Heart left ventricle (tissue), 13 donors: ENCODE results near the gene SEC31A.

Experiments used
- POLR2A ChIP-seq, 2 donors: fragments of 450-650 bp; IDR thresholded peaks; one replicate each; pipeline ENCODE4 v1.6.1; 2017; ENCODE audit warnings: antibody characterized with exemption in 2 of 2, mild to moderate bottlenecking in 2 of 2, moderate library complexity in 2 of 2
- TF ChIP-seq, protein P1 (sequence below), 12 donors: fragments of 200-600 bp; sonication (generic) in 4 of 12; IDR thresholded peaks; one replicate each; pipeline versions ENCODE4 v1.5.0 to v1.8.0; 2018 to 2022; ENCODE audit warnings: antibody characterized with exemption in 12 of 12, mild to moderate bottlenecking in 5 of 12
- donor health status: ischemic (EF 13 %, LVEDD 7.1; RV severe dilation, severe dysfunction).
- donor health status: DM: no; HTN: yes; CAD: no.
- donor health status: DM: no; HTN: no; CAD: no.
- donor health status: ischemic (EF 25% LVEDD 6.9; RV normal size, moderate dysfunction).
- donor health status: ischemic (EF 25% LVEDD 5.7; RV mildly dilated, moderate dysfunction).
- donor health status: ischemic (EF 35%, LVEDD 5.7; RV mildly dilated, moderate dysfunction).
- donor health status: nonischemic (EF 11% LVEDD 7.7; RV severe dilation, severe dysfunction).
- donor health status: DM: yes; HTN: yes; CAD: no.
- donor health status: PGD.
- donor health status: ischemic (EF 29% LVEDD 5.4; RV normal size, mild dysfunction).
- donor health status: nonischemic (EF 23%, LVEDD 6.1; RV moderate dilation, normal function).

DNA sequence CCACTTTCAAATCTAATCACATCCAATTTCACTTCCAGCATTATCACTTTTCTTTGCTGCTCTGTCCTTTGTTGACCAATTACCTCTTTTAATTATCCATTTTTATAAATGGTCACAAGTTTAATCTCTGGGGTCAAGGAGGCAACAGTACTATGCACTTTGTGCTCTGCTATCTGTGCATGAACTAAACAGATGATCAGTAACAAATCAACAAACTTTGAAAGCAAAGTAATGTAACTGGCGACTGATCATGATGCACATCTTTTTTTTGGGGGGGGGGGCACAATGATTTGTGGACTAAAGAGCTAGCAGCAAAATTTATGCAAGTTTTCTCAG is 1.5 kb upstream of the SEC31A start:
- TF ChIP-seq, protein P1, sequence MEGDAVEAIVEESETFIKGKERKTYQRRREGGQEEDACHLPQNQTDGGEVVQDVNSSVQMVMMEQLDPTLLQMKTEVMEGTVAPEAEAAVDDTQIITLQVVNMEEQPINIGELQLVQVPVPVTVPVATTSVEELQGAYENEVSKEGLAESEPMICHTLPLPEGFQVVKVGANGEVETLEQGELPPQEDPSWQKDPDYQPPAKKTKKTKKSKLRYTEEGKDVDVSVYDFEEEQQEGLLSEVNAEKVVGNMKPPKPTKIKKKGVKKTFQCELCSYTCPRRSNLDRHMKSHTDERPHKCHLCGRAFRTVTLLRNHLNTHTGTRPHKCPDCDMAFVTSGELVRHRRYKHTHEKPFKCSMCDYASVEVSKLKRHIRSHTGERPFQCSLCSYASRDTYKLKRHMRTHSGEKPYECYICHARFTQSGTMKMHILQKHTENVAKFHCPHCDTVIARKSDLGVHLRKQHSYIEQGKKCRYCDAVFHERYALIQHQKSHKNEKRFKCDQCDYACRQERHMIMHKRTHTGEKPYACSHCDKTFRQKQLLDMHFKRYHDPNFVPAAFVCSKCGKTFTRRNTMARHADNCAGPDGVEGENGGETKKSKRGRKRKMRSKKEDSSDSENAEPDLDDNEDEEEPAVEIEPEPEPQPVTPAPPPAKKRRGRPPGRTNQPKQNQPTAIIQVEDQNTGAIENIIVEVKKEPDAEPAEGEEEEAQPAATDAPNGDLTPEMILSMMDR (IDR thresholded peaks at IDR 0.05): no peak
- no peak for TF ChIP-seq POLR2A (IDR thresholded peaks at IDR 0.05)
